Measurements from ENCODE around the gene LELP1. TPM values are rescaled to one million over a fixed set of nuclear protein-coding genes. Genes with fewer than 3 reads are reported as not detected.
"Not testable (repeated sequence)": the region's sequence is repeated elsewhere in the genome, so short reads cannot be mapped to it uniquely, and the experiment has no call there.

LELP1 gene
- total and polyA plus RNA-seq, 2 donors from 2014 or later = not detected

GRCh38 chr1:153178922-153179321 lies 24.3 kb upstream of the LELP1 start:
- TF ChIP-seq CTCF (IDR thresholded peaks at IDR 0.05; ENCODE audit: borderline replicate concordance, extremely low read depth, insufficient read depth) = no peak
- Histone ChIP-seq H3K4me3 (ENCODE audit: low read length in 3 of 3) (no peak overlapping the region), H3K36me3 (ENCODE audit: control insufficient read depth in 2 of 3, insufficient read depth in 3 of 3, low read length in 3 of 3) (no peaks in the 10 kb centered on the region), H3K27me3 (ENCODE audit: control insufficient read depth, insufficient read depth, low read length) (no peaks in the 10 kb centered on the region), H3K4me1 (ENCODE audit: control insufficient read depth in 2 of 3, insufficient read depth in 2 of 3, low read depth in 1 of 3, low read length in 3 of 3) (no peaks in the 10 kb centered on the region), H3K27ac (ENCODE audit: low read depth in 2 of 2, low read length in 2 of 2) (no peak overlapping the region), H3K9me3 (ENCODE audit: control insufficient read depth in 2 of 3, insufficient read depth in 1 of 3, low read length in 3 of 3) (peaks cover 0 to 3% (median 0%) of the 10 kb centered on the region in 3 donors), H3K9ac (ENCODE audit: low read length in 3 of 3) (no peak overlapping the region)
- intact Hi-C loops (cut with DNase I) = no loop called here
- no peak for FAIRE-seq
- DNase-seq = no peak

DNA sequence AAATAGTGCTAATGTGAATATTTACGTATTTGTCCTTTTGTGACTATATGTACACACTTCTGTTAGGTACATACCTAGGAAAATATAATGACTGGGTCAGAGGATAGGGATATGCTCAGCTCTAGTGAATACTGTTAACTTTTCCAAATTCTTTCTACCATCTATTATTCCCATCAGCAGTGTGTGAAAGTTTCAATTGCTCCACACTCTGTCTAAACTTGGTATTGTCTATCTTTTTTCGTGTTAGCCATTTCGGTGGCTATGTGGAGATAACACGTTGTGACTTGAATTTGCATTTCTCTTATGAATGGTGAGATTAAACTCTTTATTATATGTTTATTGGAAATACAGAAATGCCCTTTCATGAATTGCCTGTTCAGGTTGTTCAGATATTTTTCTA lies 22.7 kb upstream of the LELP1 start:
- intact Hi-C loops (cut with DNase I) = no loop called here
- H3K4me1 ChIP-seq (ENCODE audit: control insufficient read depth in 2 of 3, insufficient read depth in 2 of 3, low read depth in 1 of 3, low read length in 3 of 3) = no peaks in the 10 kb centered on the region
- FAIRE-seq = no peak
- H3K27ac ChIP-seq (ENCODE audit: low read depth in 2 of 2, low read length in 2 of 2) = no peak overlapping the region
- peaks cover 0 to 6% (median 0%) of the 10 kb centered on the region in 3 donors for H3K9me3 ChIP-seq (ENCODE audit: control insufficient read depth in 2 of 3, insufficient read depth in 1 of 3, low read length in 3 of 3)
- no peaks in the 10 kb centered on the region for H3K27me3 ChIP-seq (ENCODE audit: control insufficient read depth, insufficient read depth, low read length)
- no peak overlapping the region for H3K4me3 ChIP-seq (ENCODE audit: low read length in 3 of 3)
- no peak overlapping the region for H3K9ac ChIP-seq (ENCODE audit: low read length in 3 of 3)
- DNase-seq = no peak
- TF ChIP-seq CTCF (IDR thresholded peaks at IDR 0.05; ENCODE audit: borderline replicate concordance, extremely low read depth, insufficient read depth) = no peak
- H3K36me3 ChIP-seq (ENCODE audit: control insufficient read depth in 2 of 3, insufficient read depth in 3 of 3, low read length in 3 of 3) = no peaks in the 10 kb centered on the region

- H3K4me3 ChIP-seq (ENCODE audit: low read length in 3 of 3); H3K27ac ChIP-seq (ENCODE audit: low read depth in 2 of 2, low read length in 2 of 2); H3K27me3 ChIP-seq (ENCODE audit: control insufficient read depth, insufficient read depth, low read length); H3K4me1 ChIP-seq (ENCODE audit: control insufficient read depth in 2 of 3, insufficient read depth in 2 of 3, low read depth in 1 of 3, low read length in 3 of 3); DNase-seq; intact Hi-C loops (cut with DNase I); H3K9me3 ChIP-seq (ENCODE audit: control insufficient read depth in 2 of 3, insufficient read depth in 1 of 3, low read length in 3 of 3); H3K9ac ChIP-seq (ENCODE audit: low read length in 3 of 3); H3K36me3 ChIP-seq (ENCODE audit: control insufficient read depth in 2 of 3, insufficient read depth in 3 of 3, low read length in 3 of 3); FAIRE-seq: not testable (repeated sequence)
Measured at GRCh38 chr1:153188301-153188700, 14.9 kb upstream of the LELP1 start.

GRCh38 chr1:153190373-153190772 lies 12.9 kb upstream of the LELP1 start:
- H3K4me3 ChIP-seq (ENCODE audit: low read length in 3 of 3) = no peak overlapping the region
- no peaks in the 10 kb centered on the region for H3K27me3 ChIP-seq (ENCODE audit: control insufficient read depth, insufficient read depth, low read length)
- no peaks in the 10 kb centered on the region for H3K36me3 ChIP-seq (ENCODE audit: control insufficient read depth in 2 of 3, insufficient read depth in 3 of 3, low read length in 3 of 3)
- intact Hi-C loops (cut with DNase I) = no loop called here
- H3K9me3 ChIP-seq (ENCODE audit: control insufficient read depth in 2 of 3, insufficient read depth in 1 of 3, low read length in 3 of 3) = no peaks in the 10 kb centered on the region
- no peaks in the 10 kb centered on the region for H3K4me1 ChIP-seq (ENCODE audit: control insufficient read depth in 2 of 3, insufficient read depth in 2 of 3, low read depth in 1 of 3, low read length in 3 of 3)
- no peak for TF ChIP-seq CTCF (IDR thresholded peaks at IDR 0.05; ENCODE audit: borderline replicate concordance, extremely low read depth, insufficient read depth)
- FAIRE-seq (no peak), DNase-seq (peak in 1 of 5 donors; percentile 8)
- no peak overlapping the region for H3K9ac ChIP-seq (ENCODE audit: low read length in 3 of 3)
- H3K27ac ChIP-seq (ENCODE audit: low read depth in 2 of 2, low read length in 2 of 2) = no peak overlapping the region
